ELF-1 (cell line): ENCODE data around the gene GABBR2.
A peak's percentile ranks its signal among the peaks of the same experiment; 100 is the strongest.

Experiments used
- DNase-seq: peaks from one replicate; pipeline ENCODE4 v3.0.0-alpha.2; 2016; ENCODE audit warnings: low read depth, low spot score

The GABBR2 gene

DNA sequence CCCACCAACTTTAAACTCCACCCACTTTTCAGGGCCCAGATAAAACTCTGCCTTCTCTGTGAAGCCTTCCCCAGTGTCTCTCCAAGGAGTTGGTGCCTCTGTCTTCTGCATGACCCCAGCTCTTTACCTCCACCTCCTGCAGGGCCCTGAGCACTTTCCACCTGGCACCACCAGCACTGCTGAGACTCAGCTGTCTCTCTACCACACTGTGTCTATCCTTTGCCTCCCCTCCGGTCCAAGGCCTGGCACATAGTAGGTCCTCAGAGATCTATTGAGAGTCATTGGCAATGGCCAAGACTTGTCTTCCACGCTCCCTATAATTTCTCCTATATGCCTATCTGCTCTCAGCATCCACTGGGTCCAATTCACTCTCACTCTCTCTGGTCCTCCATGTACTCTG lies 12.9 kb upstream of the GABBR2 start:
- DNase-seq = no peak

DNA sequence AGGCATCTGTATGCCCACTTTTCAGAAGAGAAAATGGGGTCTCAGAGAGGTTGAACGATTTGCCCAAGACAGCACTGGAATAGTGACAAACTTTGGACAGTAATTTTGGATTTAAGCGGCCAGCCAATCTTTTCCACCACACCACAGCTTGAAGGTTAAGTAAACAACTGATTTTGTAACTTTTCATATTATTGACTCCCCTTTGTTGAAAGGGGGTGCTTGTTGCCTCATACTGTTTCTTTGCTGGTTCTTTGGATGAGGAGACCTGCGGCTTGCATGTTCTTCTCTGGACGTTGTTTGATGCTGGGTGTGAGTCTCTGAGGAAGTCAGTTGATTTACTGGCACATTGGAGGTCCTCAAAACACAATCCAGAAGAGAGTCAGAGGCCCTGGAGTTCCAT lies 11.7 kb upstream of the GABBR2 start:
- no peak for DNase-seq

DNA sequence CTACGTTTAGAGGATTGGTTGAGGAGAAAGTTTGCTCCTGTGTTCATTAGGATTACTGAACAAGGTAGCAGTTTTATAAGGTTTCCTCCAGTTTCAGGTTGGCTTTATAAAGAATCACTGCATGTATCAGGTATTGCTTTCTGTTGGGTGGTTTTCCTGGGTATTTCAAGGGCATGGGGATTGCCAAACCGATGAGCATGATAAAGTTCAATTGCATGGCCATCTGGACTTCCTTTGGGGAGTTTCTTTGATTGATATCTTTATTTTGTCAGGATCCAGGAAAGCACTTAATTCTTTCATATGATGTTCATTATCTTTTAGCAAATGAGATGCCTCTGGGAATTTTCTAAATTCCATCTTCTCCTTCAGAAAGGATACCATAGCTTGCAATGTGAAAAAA lies 10.3 kb upstream of the GABBR2 start:
- DNase-seq = no peak

DNA sequence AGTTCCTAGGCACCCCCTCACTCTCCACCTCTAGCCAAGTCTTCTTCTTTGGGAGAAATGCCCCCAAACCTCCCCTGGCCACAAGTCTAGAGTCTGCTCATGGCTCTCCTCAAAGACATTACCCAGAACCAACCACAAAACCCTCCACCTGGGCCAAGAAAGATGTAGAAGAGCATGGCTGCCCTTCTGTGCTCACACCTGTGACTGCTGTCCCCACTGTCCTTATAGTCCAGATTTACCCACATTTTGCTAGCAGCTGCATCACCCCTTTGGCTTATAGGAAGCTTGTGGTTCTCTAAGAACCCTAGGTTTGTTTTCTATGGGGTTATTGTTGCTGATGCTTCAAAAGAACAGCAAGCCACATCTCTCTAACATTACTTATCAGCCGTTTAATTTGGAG lies 6.1 kb upstream of the GABBR2 start:
- DNase-seq = no peak

DNA sequence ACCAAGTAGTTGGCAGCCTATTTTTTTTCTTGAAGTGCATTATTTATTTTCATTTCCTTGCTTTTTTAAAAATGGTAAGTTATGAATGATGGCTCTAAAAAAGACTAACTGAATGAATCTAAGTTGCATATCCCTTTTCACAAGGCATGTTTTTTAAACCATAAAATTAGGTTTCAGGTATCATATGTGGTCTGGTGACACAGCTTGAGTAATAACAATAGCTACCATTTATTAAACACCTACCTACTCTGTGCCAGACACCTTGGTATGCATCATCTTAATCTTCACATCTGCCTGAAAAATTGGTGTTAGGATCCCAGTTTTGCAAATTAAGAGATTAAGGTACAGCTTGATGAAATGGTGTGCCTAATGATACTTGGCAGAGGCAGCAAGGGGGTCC lies 4.3 kb upstream of the GABBR2 start:
- DNase-seq = no peak

DNA sequence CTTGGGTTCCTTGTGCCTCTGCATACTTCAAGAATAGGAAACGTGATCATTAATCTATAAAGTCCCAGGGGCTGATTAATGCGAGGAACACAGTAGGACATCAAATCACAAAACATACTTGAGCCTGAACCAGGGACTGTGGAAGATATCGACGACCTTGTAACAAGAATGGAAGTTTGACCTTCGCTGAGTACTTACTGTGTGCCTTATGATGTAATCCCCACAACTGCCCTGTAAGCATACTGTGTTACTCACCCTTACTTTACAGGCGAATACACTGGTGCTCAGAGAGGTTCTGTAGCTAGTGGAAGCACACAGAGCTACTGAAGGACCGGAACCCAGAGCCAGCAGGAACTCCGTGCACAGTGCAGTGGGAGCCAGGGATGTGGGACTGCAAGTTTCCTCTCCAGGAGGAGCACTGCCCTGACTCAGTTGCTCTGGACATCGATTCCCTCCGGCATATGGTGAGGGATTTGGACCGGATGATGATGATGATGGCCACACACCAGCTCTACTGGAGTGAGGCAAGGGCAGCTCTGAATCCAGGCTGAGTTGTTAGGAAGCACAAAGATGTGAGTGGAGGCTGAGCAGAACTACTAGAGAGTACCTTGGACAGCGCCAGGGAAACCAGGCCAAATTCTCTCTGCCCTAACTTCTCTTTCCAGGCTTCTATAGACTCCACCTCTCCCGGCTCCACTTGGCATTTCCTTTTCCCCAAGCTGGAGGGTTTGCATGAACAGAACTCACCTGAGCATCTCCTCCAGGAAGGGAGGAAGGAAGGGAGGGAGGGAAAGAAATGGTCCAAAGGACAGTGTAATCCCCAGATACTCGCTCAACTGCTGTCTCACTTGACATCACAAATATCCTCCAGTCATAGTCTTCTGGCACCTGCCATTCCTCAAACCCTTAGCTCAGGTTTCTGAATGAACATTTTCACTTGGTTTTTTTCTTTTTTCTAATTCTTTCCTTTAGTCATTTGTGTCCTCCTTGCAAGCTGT lies 1.5 kb upstream of the GABBR2 start:
- DNase-seq = peak; percentile 62

DNA sequence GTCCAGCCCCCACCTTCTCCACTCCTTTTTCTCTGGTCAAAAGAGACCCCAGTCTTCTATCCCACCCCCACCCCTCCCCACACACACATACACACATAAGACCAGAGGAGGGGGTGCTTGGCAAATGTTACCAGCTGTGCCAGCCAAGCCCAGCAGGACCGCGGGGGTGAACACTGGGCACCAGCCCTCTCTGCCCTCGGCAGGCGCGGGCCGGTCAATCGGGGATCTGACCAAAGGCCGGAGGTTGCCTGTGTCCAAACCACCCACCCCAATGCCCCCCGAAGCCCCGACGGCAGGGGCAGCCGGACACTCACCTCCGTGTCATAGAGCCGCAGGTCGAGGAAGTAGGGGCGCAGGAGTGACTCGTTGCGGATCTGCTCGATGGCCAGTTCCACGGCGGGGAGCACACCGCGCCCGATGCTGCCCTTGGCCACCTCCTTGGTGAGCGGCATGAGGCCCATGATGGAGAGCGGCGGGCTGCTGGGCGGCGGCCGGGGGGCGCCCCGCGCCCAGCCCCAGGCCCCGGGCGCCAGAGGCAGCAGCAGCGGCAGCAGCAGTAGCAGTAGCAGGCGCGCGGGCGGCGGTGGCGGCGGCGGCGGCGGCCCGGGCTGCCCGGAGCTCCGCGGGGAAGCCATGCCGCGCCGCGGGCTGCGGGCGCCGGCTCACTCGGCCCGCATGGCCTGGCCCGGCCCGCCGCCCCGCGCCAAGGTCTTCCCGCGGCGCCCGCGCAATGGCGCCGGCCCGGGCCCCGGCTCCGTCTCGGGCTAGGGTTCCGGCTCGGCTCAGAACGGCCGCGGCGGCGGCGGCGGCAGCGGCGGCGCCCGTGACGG lies 417 bp downstream of the GABBR2 start:
- no peak for DNase-seq

DNA sequence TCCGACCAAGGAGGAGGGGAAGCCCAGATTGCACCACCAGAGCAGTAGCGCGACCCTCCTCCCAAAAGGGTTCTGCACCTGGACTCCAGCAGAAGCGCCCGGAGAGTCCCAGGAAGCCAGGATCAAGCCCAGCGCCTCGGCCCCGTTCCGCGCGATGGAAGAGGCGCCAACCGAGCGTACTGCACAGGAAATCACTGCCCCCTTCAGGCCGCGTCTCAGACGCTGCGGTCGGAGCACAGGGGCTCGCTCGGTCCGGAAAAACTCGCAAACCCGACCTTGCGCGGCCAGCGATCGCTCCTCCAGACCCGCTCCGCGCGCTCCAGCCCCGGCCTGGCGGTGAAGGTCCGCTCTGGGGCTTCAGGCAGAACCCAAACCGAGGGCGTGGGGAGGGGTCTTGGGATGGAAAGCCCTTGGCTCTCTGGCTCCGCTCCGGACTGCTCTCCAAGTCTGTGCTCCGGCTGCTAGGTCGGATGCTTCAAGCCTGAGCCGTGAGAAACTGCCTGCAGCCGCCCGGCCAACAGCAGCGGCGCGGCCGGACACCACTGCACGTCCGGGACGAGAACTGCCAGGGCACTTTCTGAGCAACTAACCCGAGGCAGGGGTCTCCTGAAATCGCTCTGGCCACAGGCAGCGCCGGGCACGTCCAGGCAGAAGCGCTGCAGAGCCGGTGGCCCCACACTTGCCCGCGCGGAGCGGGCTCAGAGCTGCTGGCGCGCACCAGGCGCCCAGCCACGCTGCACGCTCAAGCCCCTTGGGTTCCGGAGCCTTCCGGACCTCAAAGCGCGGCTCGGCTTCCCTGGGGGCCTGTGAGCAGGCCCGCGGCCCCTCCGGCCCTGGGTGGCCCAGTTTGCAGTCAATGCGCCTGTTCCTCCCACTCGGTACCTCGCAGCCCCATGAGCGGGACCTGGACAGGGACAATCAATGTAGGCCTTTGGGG lies 1.3 kb downstream of the GABBR2 start:
- peak; percentile 91 for DNase-seq

DNA sequence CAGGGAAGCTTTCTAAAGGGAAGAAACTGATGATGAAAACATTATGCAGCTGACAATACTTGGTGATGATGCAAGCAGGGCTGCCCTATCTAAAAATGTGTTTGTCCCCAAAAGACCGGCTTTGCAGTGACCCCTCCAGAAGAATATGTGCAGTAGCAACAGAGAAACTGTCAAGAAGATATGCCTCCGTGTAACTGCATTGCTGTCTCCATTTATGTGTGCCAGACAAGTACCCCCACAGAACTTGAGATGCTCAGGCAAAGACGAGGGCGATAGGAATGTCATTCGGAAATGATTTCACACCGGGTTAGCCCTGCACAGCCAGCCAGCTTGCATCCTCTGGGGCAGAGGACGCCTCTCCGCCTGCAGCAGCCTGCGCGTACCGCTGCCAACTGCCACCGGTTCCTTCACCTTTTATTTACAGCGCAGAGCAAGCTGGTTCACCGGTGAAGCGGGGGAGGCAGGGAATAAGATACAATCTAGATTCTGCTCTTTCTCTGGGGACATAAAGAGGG lies 2.0 kb downstream of the GABBR2 start:
- DNase-seq = no peak

DNA sequence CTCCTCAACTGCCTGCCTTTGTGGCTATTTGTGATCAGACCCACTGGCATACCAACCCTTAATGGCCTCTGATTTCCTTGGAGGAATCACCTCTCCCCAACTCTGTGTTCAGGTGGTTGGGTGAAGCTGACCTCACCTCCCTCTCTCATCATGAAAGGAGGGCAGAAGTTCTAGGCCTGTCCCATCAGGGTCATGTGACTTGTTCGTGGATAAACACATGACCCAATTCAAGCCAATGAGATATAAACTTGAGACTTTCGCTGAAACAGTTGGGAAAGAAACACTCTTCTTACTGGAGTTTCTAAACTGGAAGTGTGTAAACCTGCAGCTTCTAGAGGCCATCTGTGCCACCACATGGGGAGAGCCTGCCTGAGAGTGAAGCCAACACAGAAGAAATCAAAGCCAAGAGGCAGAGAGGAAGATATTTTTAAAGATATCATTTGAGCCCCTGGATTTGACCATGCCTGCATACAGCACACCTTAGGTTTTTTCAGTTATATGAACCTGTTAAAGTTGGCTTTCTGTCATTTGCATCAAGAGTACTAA lies 5.8 kb downstream of the GABBR2 start:
- DNase-seq = no peak

DNA sequence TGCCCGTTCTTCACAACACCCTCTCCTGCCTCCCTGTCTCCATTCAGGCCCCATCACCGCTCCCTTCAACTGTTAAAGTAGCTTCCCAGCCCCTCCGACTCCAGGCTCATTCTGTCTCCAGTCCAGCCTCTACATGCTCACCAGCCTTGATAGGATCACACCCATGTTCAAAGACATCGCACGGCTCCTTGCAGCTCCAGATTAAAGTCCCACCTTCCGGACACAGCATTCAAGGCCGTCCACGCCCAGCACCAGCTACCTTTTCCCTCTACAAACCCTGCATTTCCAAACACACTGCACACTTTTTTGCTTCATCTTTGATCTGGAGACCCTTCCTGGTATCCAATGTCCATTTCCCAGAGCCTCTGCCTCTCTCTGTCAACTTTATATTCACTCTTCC lies 6.4 kb downstream of the GABBR2 start:
- DNase-seq = no peak

DNA sequence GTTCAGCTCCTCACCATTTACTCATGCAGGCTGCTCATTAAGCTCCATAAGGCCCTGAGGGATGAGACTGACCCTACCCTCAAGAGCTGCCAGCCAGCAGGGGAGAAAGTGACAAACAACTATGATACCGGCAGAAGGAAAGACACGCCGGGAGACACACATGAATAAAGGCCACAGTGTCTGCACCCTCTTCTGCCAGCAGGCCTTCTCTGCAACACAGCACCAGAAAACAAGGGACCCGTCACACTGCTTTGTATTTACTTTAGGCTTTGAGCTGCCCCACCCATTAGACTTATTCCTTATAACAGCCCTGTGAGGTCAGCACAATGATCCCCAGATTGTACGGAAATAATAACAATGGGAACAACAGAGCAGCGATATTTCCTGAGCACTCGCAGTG lies 7.2 kb downstream of the GABBR2 start:
- DNase-seq = no peak

DNA sequence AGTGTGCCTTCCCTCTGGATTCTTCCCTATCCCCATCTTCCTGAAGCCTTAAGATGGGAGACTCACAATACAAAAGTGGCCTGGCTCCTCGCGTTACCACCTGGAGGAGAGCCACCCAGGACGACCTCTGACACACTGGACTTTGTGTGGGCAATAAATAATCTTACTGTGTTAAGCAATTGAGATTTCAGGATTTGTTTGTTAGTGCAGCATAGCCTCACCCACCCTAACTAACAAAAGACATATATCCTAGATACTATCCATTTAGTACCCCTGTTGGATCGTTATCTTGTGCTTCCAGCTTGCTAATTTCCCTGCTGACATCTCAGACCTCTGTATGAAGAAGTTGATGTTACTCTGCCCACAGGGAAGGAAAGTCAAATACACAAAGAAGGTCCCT lies 7.9 kb downstream of the GABBR2 start:
- DNase-seq = no peak

DNA sequence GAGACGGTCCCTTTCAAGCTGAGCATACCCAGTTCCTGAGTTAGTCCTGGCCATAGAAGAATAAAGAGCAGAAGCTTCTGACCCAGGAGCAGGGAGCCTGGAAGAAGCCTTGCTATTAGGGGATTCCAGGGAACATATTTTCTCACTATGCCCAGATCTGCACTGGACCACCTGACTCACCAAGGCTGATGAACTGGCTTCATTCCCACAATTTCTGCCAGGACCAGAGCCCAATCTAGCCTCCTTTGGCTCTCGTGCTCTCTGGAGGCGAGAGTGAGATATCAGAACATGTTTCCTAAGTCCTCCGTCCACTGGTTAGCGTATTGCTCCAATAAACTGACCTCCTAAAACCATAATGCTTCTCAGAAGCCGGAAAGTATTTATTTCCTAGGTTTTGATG lies 9.9 kb downstream of the GABBR2 start:
- no peak for DNase-seq

DNA sequence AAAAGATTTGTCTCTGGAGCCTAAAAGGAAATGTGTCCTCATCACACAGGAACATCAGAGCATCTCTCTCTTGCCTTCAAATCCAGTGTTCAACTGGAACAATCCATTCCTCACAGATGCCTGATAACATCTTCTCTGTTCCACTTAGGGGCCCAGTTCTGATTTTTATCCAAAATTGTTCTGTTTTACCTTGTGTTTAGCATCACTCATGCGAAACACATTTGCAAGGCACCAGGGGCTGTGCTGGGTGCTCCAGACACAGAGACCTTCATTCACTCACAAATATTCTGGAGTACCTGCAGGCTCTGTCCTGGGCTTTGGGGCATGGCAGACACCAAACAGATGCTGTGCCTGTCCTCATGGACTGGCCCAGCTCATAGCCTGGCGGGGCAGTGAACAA lies 13.8 kb downstream of the GABBR2 start:
- DNase-seq = no peak

DNA sequence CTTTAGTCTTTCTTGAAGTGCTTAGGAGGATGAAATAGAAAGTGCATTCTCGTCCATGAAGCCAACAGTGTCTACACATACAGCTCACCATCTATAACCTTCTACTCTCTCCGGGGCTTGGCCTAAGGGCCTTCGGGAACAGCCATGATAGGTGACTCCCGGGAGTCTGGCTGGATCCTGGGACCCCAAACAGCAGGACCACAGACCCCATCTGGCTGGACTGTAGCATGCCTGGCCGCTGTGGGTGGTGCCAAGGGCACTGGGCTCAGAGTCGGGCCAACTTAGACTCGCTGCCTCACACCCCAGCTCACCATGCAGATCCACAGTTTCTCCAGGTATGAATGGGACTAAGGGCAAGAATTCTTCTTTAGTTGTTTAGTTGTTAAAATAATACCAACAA lies 16.3 kb downstream of the GABBR2 start:
- DNase-seq = no peak

DNA sequence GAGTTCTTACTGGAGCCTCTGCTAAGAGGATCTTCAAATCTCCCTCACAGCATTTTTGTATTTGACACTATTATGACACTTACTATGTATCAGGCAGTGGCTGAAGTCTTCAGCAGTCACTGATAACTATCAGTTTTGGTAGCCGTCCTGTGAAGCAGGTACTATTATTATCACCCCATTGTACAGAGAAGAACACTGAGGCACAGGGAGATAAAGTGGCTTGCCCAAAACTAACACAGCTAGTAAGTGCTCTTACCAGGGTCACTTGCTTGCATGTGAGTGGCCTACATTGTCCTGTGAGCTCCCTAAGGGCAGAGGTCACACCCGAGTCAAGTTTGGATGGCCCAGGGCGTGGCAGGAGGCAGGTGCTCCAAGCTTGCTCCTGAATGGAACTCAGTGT lies 16.8 kb downstream of the GABBR2 start:
- no peak for DNase-seq

DNA sequence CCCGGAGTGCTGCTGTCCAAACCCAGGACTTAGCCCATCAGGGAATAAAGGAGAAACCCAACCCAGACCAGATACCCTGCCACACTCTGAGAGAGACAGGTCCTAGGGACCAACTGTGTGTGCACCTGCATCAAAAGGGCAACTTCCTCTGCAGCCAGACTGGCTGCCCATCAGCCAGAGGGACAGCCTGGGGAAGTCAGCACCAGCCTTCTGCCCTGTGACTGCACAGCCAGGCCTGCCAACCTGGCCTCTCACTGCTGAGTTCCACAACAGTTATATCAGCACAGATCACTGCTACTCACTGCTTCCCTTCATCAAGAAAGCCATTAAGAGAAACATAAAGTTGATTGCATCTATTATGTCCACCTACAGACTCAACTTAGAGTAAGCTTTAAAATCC lies 18.0 kb downstream of the GABBR2 start:
- no peak for DNase-seq

DNA sequence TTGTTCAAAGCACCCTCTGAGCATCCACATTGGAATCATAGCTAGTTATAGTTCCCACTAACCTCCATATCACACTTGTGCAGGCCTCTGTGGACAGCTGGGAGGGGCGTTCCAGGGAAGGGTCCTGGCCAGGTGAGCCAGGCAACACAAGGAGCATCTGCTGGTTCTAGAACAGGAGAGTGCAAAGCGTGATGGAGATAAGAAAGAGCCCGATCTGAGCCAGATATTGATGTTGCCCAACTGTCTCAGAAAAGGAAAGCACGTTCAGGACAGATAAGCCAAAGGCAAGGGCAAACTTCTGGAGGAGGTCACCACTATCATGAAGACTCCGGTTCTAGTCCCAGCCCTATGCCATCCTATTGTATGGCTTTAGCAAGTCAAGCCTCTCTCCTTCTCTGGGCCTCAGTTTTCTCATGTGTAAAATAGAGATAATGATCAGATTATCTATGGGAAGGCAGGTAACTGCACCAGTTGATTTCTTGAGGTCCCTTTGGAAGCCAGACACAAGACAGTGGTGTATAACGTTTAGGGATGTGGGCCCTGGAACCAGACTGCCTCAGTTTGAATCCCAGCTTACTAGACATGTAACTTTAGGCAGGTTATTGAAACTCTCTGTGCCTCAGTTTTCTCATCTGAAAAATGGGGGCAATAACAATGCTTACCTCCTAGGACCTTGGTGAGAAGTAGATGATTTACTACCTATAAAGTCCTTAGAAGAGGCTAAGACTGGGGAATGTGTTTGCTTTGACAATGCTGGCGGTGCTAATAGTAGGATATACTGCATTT lies 19.8 kb downstream of the GABBR2 start:
- no peak for DNase-seq

DNA sequence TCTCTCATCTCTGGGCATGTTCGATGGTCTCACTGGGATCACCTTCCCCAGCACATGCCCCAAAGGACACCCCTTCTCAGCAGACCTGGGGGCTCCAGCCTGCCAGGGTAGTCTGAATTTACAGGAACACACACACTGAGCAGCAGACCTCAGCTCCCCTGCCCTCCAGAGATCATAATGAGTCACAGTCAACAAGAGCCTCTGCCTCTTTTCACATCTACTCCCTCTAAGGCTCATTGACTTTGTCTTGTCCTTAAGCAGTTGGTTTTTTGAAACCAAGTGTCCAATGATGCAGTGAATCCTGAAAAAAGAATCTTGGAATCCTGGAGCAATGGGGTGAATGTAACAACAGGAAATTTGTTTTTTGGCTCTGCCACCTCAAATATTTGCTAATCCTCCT lies 20.8 kb downstream of the GABBR2 start:
- DNase-seq = no peak
